Measurements from ENCODE around the gene ADAM11.

The ADAM11 gene

DNA sequence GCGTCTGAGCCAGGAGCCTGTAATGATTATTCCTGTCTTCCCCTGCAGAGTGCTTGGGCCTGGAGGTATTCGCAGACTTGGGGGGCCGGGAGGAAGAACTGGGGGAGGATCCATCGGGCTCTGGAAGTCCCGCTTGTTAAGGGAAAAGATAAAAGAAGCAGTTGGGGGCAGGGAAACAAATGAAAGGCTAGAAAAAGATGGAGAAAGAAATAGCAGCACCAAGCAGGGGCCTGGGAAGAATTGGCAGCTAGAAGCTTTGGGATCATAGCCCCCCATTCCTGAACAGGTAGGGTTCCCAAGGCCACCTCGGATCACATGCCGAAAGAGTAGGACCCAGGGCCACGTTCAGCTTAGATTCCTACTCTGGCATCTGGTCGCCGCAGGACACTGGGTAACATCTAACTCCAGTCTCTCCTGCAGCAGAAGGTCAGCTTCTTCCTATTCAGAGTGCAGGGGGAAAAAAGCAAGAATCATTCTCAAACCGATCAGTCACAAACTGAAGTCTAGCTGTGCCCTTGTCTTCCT, 23.6 kb downstream of the ADAM11 start:
- TF ChIP-seq, protein P1, sequence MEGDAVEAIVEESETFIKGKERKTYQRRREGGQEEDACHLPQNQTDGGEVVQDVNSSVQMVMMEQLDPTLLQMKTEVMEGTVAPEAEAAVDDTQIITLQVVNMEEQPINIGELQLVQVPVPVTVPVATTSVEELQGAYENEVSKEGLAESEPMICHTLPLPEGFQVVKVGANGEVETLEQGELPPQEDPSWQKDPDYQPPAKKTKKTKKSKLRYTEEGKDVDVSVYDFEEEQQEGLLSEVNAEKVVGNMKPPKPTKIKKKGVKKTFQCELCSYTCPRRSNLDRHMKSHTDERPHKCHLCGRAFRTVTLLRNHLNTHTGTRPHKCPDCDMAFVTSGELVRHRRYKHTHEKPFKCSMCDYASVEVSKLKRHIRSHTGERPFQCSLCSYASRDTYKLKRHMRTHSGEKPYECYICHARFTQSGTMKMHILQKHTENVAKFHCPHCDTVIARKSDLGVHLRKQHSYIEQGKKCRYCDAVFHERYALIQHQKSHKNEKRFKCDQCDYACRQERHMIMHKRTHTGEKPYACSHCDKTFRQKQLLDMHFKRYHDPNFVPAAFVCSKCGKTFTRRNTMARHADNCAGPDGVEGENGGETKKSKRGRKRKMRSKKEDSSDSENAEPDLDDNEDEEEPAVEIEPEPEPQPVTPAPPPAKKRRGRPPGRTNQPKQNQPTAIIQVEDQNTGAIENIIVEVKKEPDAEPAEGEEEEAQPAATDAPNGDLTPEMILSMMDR (IDR thresholded peaks at IDR 0.05; ENCODE audit: low read depth, low read length) = no peak

GRCh38 chr17:44785921-44786320, 27.1 kb downstream of the ADAM11 start:
- TF ChIP-seq, protein P1 (IDR thresholded peaks at IDR 0.05; ENCODE audit: low read depth, low read length) = no peak
- no peak overlapping the region for H3K4me3 ChIP-seq (ENCODE audit: low read depth, low read length)

More for the DNA sequence above, 23.6 kb downstream of the ADAM11 start:
- H3K4me3 ChIP-seq (ENCODE audit: low read depth, low read length) = no peak overlapping the region

GRCh38 chr17:44786551-44787081, 27.8 kb downstream of the ADAM11 start:
- TF ChIP-seq, protein P1 (IDR thresholded peaks at IDR 0.05; ENCODE audit: low read depth, low read length) = no peak

DNA sequence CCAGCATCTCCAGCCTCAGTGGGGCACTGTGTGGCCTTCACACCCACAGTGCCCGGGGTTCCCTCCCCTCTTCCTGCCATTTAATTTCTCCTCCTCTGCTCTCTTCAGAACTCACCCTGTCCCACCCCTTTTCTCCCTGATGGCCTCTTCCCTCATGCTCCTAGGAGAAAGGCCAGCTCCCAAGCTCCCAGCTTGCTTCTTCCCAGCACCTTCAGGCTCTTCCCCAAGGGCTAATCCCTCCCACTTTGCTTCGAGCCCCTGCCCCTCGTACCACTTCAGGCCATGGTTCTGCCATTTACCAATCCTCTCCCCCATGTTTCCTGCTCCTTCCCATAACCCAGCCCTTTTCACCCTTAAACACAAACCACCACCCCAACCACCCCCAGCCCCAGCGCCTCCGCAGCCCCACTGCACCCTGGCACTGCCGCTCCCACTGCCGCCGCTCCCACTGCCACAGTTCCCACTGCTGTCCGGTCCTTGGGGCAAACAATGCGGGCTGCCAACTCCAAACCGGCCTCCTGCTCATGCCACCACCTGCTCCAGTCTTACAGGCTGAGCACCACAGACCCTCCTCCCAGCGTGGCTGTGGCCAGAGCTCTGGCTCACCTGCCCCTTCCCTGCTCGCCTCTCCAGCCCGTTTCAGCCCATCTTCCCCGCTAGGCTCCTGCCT, 28.6 kb downstream of the ADAM11 start:
- TF ChIP-seq, protein P1 (IDR thresholded peaks at IDR 0.05; ENCODE audit: low read depth, low read length) = no peak
- no peak overlapping the region for H3K4me3 ChIP-seq (ENCODE audit: low read depth, low read length)

More at GRCh38 chr17:44786551-44787081, 27.8 kb downstream of the ADAM11 start:
- no peak overlapping the region for H3K4me3 ChIP-seq (ENCODE audit: low read depth, low read length)

DNA sequence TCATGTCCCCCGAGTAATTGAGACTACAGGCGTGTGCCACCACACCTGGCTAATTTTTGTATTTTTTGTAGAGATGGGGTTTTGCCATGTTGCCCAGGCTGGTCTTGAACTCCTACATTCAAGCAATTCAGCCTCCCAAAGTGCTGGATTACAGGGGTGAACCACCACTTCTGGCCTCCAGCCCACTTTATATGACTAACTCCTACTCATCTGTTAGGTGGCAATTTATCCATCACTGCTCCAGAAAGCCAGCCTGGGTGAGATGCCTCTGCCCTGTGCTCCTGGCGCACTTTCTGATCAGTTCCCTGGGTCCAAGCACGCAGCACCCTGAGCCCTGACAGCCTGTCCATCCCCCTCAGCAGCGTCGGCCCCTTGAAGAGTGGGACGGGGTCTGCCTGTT, 29.4 kb downstream of the ADAM11 start:
- TF ChIP-seq, protein P1 (IDR thresholded peaks at IDR 0.05; ENCODE audit: low read depth, low read length) = no peak
- H3K4me3 ChIP-seq (ENCODE audit: low read depth, low read length) = no peak overlapping the region

DNA sequence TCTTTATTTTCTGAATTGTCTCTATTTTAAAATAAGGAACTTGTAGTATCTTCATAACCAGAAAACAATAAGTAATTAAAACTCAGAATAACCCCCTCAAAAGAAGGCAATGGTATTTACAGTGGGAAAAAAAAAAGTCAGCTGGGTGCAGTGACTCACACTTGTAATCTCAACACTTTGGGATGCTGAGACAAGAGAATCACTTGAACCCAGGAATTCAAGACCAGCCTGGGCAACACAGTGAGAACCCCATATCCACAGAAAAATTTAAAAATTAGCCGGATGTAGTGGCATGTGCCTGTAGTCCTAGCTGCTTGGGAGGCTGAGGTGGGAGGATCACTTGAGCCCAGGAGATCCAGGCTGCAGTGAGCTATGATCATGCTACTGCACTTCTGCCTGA, 33.5 kb downstream of the ADAM11 start:
- H3K4me3 ChIP-seq (ENCODE audit: low read depth, low read length) = no peak overlapping the region
- TF ChIP-seq, protein P1 (IDR thresholded peaks at IDR 0.05; ENCODE audit: low read depth, low read length) = no peak

All from WI38 (cell line).